Measurements from ENCODE around the gene PDIA6.

The PDIA6 gene

DNA sequence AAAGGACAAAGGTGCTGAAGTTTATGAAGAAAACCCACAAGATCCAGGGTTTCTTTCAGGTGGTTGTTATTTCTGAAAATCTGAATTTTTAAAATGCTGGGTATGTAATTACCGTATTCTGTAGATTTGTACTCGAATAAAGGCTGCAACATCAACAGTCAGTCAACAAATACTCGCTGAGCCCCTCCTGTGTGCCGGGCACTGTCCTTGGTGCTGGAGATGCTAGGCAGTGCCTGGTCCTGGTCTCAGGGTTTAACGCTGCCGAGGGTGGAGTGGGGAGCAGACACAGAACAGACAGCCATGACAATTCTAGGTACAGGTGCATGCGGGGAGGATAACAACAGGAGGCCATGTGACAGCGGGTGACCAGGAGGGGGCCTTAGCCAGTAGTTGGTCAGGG, 27.2 kb upstream of the PDIA6 start:
- TF ChIP-seq, protein P1, sequence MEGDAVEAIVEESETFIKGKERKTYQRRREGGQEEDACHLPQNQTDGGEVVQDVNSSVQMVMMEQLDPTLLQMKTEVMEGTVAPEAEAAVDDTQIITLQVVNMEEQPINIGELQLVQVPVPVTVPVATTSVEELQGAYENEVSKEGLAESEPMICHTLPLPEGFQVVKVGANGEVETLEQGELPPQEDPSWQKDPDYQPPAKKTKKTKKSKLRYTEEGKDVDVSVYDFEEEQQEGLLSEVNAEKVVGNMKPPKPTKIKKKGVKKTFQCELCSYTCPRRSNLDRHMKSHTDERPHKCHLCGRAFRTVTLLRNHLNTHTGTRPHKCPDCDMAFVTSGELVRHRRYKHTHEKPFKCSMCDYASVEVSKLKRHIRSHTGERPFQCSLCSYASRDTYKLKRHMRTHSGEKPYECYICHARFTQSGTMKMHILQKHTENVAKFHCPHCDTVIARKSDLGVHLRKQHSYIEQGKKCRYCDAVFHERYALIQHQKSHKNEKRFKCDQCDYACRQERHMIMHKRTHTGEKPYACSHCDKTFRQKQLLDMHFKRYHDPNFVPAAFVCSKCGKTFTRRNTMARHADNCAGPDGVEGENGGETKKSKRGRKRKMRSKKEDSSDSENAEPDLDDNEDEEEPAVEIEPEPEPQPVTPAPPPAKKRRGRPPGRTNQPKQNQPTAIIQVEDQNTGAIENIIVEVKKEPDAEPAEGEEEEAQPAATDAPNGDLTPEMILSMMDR (IDR thresholded peaks at IDR 0.05; ENCODE audit: insufficient read depth, missing control alignments): no peak
- DNase-seq (ENCODE audit: insufficient read length, low spot score) (no peak), FAIRE-seq (no peak)

DNA sequence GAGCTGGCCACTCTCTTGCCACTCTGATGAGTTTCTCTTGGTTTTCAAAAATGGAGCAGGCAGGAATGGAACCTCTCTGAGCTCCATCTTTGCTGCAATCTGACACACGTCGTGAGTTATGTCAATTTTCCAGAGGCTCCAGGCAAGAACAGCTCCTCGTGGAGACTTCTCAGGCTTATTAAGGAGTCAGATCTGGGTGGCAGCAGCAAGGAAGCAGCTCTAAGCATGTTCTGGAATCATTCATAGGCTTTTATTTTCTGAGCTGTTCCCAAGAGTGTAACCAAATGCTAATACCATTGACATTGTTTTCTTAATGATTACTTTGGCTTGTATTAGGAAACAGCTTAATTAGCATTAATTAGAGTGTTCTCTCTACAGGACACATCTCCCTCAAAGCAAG, 26.1 kb upstream of the PDIA6 start:
- DNase-seq (ENCODE audit: insufficient read length, low spot score) (no peak), FAIRE-seq (no peak)
- TF ChIP-seq, protein P1 (IDR thresholded peaks at IDR 0.05; ENCODE audit: insufficient read depth, missing control alignments): no peak

DNA sequence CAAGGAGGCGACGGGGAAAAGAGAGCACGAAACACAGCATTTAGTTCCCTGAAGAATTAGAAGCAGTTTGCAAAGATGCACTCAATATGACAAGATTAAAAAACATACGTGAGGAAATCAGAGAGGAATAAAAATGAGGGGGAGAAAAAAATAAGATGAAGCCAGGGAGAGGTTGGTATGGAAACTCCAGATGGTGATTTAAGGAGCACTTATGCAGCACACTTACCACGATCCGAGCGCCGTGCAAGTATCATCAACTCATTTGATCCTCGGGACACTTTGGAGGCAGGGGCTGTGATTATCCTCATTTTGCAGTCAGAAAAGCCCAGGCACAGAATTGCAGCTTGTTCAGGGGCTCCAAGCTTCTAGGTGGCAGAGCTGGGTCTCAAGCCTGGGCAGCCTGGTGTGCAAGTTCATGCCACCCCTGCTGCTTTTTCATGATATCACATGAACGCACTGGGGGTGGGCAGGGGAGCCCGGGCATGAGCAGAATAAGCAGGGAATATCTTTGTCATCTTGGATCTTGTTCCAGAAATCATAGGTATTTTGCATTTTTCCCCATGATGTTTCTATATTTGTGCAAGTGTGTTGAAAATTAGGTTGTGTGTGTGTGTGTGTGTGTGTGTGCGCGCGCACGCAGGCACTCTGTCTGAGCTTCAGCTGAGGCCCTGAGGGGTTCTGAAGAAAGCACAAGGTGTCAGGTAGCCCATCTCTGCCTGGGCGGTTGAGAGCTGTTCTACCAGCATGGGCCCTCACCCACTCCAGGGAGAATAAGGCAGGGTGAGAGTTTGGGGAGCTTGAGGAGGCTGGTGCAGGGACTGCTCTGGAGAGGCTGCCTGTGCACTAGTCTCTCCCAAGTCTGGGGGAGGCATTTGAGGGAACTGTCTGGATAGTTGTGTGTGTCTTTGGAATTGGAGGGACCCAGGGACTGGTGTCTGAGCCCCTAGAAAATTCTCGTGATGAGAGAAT, 25.0 kb upstream of the PDIA6 start:
- DNase-seq (ENCODE audit: insufficient read length, low spot score) (no peak), FAIRE-seq (no peak)
- TF ChIP-seq, protein P1 (IDR thresholded peaks at IDR 0.05; ENCODE audit: insufficient read depth, missing control alignments): no peak

DNA sequence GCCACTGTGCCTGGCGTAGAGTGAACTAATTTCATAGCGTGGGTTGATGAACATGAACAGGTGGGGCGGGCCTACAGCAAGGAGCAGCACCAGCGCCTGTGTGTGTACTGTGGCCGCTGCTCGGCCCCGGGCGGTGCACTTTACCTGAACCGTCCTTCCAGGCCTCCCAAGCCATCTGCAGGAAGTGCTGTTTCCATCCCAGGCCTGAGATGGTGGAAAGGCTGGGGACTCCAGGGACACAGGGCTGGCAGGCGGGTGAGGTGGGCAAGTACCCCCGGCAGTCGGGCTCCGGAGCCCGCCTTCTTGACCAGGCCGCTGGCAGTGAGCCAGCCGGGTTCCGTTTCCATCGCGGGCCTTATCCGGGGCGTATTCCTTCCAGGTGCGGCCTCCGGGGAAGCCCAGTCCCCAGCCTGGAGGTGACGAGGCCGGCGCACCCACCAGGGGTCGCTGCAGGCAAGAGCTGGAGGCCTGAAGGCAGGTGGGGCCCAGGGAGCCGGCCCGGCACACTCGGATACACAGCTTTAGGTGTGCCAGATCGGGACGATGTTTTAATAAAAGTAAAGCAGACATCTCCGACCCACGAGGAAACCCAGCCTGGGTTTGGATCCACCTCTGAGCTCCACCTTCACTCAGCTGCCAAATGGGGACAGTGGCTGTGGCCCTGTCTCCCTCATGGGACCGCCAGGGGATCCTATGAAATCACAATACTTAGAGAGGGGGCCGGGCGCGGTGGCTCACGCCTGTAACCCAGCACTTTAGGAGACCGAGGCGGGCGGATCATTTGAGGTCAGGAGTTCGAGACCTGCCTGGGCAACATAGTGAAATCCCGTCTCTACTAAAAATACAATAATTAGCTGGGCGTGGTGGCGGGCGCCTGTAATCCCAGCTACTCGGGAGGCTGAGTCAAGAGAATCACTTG, 22.7 kb upstream of the PDIA6 start:
- peak; percentile 59 for DNase-seq (ENCODE audit: insufficient read length, low spot score)
- no peak for FAIRE-seq
- TF ChIP-seq, protein P1 (IDR thresholded peaks at IDR 0.05; ENCODE audit: insufficient read depth, missing control alignments): peak; percentile 84

DNA sequence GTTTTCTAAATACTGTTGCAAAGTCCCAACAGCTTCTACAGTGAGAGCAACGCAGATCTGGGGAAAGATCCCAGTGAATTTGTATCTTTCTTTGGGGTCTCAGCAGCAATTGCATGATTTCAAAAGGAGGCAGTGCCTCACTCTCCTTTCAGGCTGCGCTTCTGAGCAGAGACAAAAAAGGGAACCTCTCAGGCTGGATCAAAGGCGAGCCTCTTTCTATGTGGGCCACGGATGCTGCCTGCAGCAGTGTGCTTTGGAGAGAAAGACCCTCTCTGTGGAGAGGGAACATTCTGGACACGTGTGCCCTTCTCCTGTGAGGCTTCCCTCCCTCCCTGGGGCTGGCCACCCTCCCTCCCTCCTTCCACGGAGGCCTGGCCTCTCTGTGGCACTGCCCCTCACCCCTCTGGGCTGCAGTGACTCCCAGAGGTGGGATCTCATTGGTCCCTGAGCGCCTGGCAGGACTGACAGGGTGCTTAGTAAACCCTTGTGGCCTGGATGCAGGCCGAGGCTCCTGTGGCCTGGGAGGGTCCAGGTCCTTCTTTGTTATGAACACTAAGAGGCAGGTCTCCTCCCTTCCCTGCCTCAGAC, 21.6 kb upstream of the PDIA6 start:
- DNase-seq (ENCODE audit: insufficient read length, low spot score) (no peak), FAIRE-seq (no peak)
- TF ChIP-seq, protein P1 (IDR thresholded peaks at IDR 0.05; ENCODE audit: insufficient read depth, missing control alignments): no peak

DNA sequence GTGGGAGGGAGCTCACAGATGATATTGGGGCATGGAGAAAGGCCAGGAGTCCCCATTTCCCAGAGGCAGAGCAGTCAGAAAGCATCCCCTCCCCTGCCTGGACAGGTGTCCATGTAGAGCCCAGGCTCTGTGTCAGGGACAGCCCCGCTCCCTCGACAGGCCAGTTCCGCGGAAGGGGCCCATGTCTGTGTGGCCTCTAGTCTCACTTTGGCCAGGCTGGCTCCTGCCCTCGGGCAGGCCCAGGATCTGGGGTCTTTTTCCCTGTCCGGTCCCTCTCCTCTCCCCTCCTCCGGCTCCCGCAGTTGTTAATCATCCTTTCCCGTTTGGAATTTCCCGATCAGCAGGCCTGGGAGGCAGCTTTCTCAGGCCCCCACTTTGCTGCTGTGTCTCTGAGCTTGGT, 20.4 kb upstream of the PDIA6 start:
- no peak for FAIRE-seq
- no peak for DNase-seq (ENCODE audit: insufficient read length, low spot score)
- TF ChIP-seq, protein P1 (IDR thresholded peaks at IDR 0.05; ENCODE audit: insufficient read depth, missing control alignments): no peak
